K562 (cell line): ENCODE data around the gene LRRC70. TPM values are rescaled to one million over a fixed set of nuclear protein-coding genes. Genes with fewer than 3 reads are reported as not detected.

Experiments used
- ATAC-seq: fragments of 200-7000 bp; cut with Tn5 transposase; 3 replicates; pipeline ENCODE4 v1.9.1; 2020; ENCODE audit warnings: moderate library complexity
- BruUV-seq: library from RNA; stranded (reverse); fragments of 400-500 nt; replicated peaks from 2 replicates; lab custom pipeline; 2021; lab: Mats Ljungman, UMichigan
- CTCF ChIA-PET: fragments of 300-600 bp; formaldehyde crosslinking; extraction: SDS; loops from one replicate; lab custom pipeline; 2021; ENCODE audit warnings: low intra/inter-chr PET ratio; lab: Yijun Ruan, JAX
- POLR2A ChIA-PET: fragments of 300-600, 350-650 bp; sonication (Branson Sonifier 250); formaldehyde crosslinking; extraction: SDS; loops from one replicate; lab custom pipeline; 2021; ENCODE audit warnings: antibody characterized with exemption, inconsistent platforms; lab: Yijun Ruan, JAX
- DNase-seq, 4 experiments: peaks; one replicate each; pipeline versions ENCODE4 v3.0.0 to v3.0.0-alpha.2; 2011 to 2018; ENCODE audit warnings: low spot score in 3 of 4, mixed read lengths in 3 of 4; ENCODE audit errors: extremely low read depth in 1 of 4
- FAIRE-seq: peaks from 2 replicates; lab custom pipeline; 2011; peaks lifted over from hg19 to GRCh38; lab: Jason Lieb, UNC
- H2AFZ ChIP-seq: 2 replicates; pipeline ENCODE4 v1.6.0; 2011; ENCODE audit warnings: low read depth, low read length, control low read depth, inconsistent platforms
- H3K27ac ChIP-seq: fragments of 200-600 bp; 3 replicates; pipeline ENCODE4 v1.8.0; 2011; ENCODE audit warnings: low read depth, mild to moderate bottlenecking, control low read depth, inconsistent platforms, low read length, moderate library complexity, mixed read lengths; ENCODE audit errors: extremely low read depth
- H3K27me3 ChIP-seq, 2 experiments: fragments of 300-600 bp in 1 of 2; 2 replicates in 1 of 2; 3 replicates in 1 of 2; pipeline versions ENCODE4 v1.6.0 to v1.8.0; 2011; ENCODE audit warnings: inconsistent platforms in 2 of 2, low read length in 2 of 2, mild to moderate bottlenecking in 1 of 2, mixed read lengths in 1 of 2, moderate library complexity in 1 of 2; ENCODE audit not compliant: control insufficient read depth in 2 of 2, insufficient read depth in 2 of 2
- H3K36me3 ChIP-seq: fragments of 300-600 bp; 3 replicates; pipeline ENCODE4 v1.8.0; 2011; ENCODE audit warnings: mild to moderate bottlenecking, low read length, inconsistent platforms; ENCODE audit not compliant: control insufficient read depth, insufficient read depth
- H3K4me1 ChIP-seq, 2 experiments: fragments of 200-600 bp in 1 of 2; replicated peaks in 1 of 2; 2 replicates in 1 of 2; 3 replicates in 1 of 2; pipeline versions ENCODE4 v1.5.1 to v1.8.0; 2011; ENCODE audit warnings: inconsistent platforms in 2 of 2, low read length in 2 of 2, mild to moderate bottlenecking in 1 of 2, mixed read lengths in 1 of 2, moderate library complexity in 1 of 2; ENCODE audit not compliant: control insufficient read depth in 2 of 2, insufficient read depth in 2 of 2
- H3K4me2 ChIP-seq: 2 replicates; pipeline ENCODE4 v1.6.1; 2011; ENCODE audit warnings: low read length, control low read depth, inconsistent platforms, mixed read lengths; ENCODE audit not compliant: insufficient read depth
- H3K4me3 ChIP-seq: fragments of 200-600 bp; sonication (generic), shearing (Covaris generic); 2 replicates; pipeline ENCODE4 v1.5.1; 2016; ENCODE audit warnings: control low read depth, inconsistent platforms
- H3K79me2 ChIP-seq: fragments of 200-600 bp; 3 replicates; pipeline ENCODE4 v1.8.0; 2011; ENCODE audit warnings: low read length, inconsistent platforms; ENCODE audit not compliant: control insufficient read depth, insufficient read depth
- H3K9ac ChIP-seq, 2 experiments: 2 replicates each; pipeline versions ENCODE4 v1.6.0 to v1.6.1; 2011; ENCODE audit warnings: low read depth in 2 of 2, low read length in 2 of 2, control low read depth in 1 of 2, inconsistent platforms in 1 of 2, mild to moderate bottlenecking in 1 of 2, mixed read lengths in 1 of 2; ENCODE audit not compliant: insufficient read depth in 1 of 2
- H3K9me1 ChIP-seq: one replicate; pipeline ENCODE4 v1.6.0; 2011; ENCODE audit warnings: inconsistent platforms, mild to moderate bottlenecking, low read length, moderate library complexity; ENCODE audit not compliant: control insufficient read depth, insufficient read depth
- H3K9me3 ChIP-seq: replicated peaks from 2 replicates; pipeline ENCODE4 v1.5.1; 2011; ENCODE audit warnings: low read depth, low read length, inconsistent platforms; ENCODE audit not compliant: control insufficient read depth, insufficient read depth
- H4K20me1 ChIP-seq: replicated peaks from 2 replicates; pipeline ENCODE4 v1.6.1; 2011; ENCODE audit warnings: low read length, inconsistent platforms, mixed read lengths; ENCODE audit not compliant: control insufficient read depth, insufficient read depth
- CCNT2 ChIP-seq: IDR thresholded peaks from 2 replicates; pipeline ENCODE4 v1.6.1; 2011; ENCODE audit warnings: borderline replicate concordance, low read depth, mild to moderate bottlenecking, moderate library complexity, mixed read lengths, low read length; ENCODE audit not compliant: insufficient read length; ENCODE audit errors: extremely low read depth
- CHCHD3 ChIP-seq: fragments of 250-450 bp; sonication (Bioruptor Pico); IDR thresholded peaks from 2 replicates; pipeline ENCODE4 v2.1.2; 2022; ENCODE audit warnings: mild to moderate bottlenecking
- NEUROD1 ChIP-seq: fragments of 150-350 bp; IDR thresholded peaks from 2 replicates; pipeline ENCODE4 v1.6.1; 2014; ENCODE audit warnings: borderline replicate concordance, low read length, low read depth; ENCODE audit not compliant: partially characterized antibody
- SIN3B ChIP-seq: fragments of 450-650 bp; IDR thresholded peaks from 2 replicates; pipeline ENCODE4 v1.6.1; 2017; ENCODE audit warnings: low read depth, mild to moderate bottlenecking, moderate library complexity
- TAF7 ChIP-seq: fragments of 450-650 bp; IDR thresholded peaks from 2 replicates; pipeline ENCODE4 v1.6.1; 2016; ENCODE audit warnings: missing genetic modification characterization, missing compliant biosample characterization
- YBX1 ChIP-seq: fragments of 450-650 bp; IDR thresholded peaks from 2 replicates; pipeline ENCODE4 v1.7.1; 2016; ENCODE audit warnings: mild to moderate bottlenecking
- ZNF23 ChIP-seq: fragments of 250-450 bp; sonication (Bioruptor Pico); IDR thresholded peaks from 2 replicates; pipeline ENCODE4 v1.4.0; 2020; ENCODE audit warnings: mild to moderate bottlenecking
- ZNF41 ChIP-seq: fragments of 250-450 bp; sonication (Bioruptor Pico); conservative IDR thresholded peaks from 2 replicates; pipeline ENCODE4 v1.4.0; 2020; ENCODE audit warnings: mild to moderate bottlenecking
- WGBS: fragments of 100-300 bp; shearing (Covaris generic); methylation state at CpG from one replicate; pipeline ENCODE4 v1.1.6; 2016; ENCODE audit warnings: low coverage, mixed read lengths; ENCODE audit not compliant: insufficient coverage; ENCODE audit errors: missing lambda C conversion rate; 5-methylcytosine and 5-hydroxymethylcytosine counted together
- in situ Hi-C: fragments of 300-500 bp; cut with MboI; formaldehyde crosslinking; loops from 4 replicates; pipeline ENCODE4 v1.15.0; 2018; ENCODE audit warnings: inconsistent platforms, mixed read lengths
- intact Hi-C: fragments of 100-400 bp; cut with micrococcal nuclease; formaldehyde crosslinking; loops from 2 replicates; pipeline ENCODE4 v1.14.2; 2022
- polyA plus RNA-seq, 8 experiments: library from polyadenylated mRNA; depleted of rRNA in 4 of 8; stranded (reverse) in 5 of 8; unstranded in 3 of 8; fragments of >200 nt; fragmentation: Nextera tagmentation in 2 of 8; fragmentation: Illumina TruSeq in 1 of 8; extraction: Ambion mirVana in 2 of 8; extraction: Trizol in 1 of 8; gene quantifications; 2 replicates each; pipeline versions ENCODE4 v1.2.1 to v1.2.3, GENCODE V29; 2011 to 2014; ENCODE audit warnings: inconsistent platforms in 1 of 8, missing spikeins in 1 of 8
- total RNA-seq, 7 experiments: library from RNA; depleted of rRNA in 6 of 7; stranded (reverse); fragments of >200 nt in 6 of 7; fragmentation: Illumina TruSeq in 2 of 7; extraction: Trizol in 2 of 7; gene quantifications; 2 replicates each; pipeline versions ENCODE4 v1.2.1 to v1.2.3, GENCODE V29; 2011 to 2021; ENCODE audit warnings: low replicate concordance in 1 of 7
- TF ChIP-seq, protein P1 (sequence below): fragments of 450-650 bp; IDR thresholded peaks from 2 replicates; pipeline ENCODE4 v1.6.1; 2016; ENCODE audit warnings: missing biosample characterization, missing genetic modification characterization
- TF ChIP-seq, protein P2 (sequence below): sonication (generic); formaldehyde crosslinking; IDR thresholded peaks from 2 replicates; pipeline ENCODE4 v1.4.0; 2020; ENCODE audit warnings: mild to moderate bottlenecking, missing genetic modification reagents
- TF ChIP-seq, protein P3 (sequence below): fragments of 450-650 bp; IDR thresholded peaks from 2 replicates; pipeline ENCODE4 v1.6.1; 2017; ENCODE audit warnings: antibody characterized with exemption
- TF ChIP-seq, protein P4 (sequence below): sonication (generic); formaldehyde crosslinking; IDR thresholded peaks from 2 replicates; pipeline ENCODE4 v1.9.0; 2022; ENCODE audit warnings: mild to moderate bottlenecking, missing genetic modification reagents

Gene LRRC70
- total and polyA plus RNA-seq, 9 of the 15 experiments (the other 6 are each of a cell fraction or from before 2014, with no cell fraction given), result 0.21 to 2.1 (median 0.73) TPM

DNA sequence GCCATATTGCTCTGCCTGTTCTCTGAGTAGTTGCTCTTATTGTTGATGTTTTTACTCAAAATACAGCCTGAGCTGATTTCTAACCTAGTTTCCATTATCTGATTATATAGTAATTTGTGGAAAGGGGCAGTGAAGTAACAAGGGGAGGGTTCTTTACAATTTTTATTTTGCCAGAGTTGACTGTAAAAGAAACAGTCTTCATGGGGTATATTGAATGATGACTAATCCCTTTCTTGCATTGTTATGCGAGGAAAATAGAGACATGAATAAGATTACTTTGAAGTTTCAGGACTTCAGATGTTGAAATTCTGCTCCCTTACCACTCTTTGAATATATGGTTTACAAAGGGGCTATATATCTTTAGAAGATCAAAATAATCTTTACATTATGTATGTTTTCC lies 9.1 kb upstream of the LRRC70 start:
- no peak overlapping the region for H3K4me3 ChIP-seq
- ChIA-PET CTCF (no interaction called here), POLR2A (interaction anchor here (1.3 kb wide), 2 partner anchors 14 to 21 kb away, joined by 4 read pairs; no protein-coding TSS in a partner anchor)
- H3K9me1 ChIP-seq, result no peaks in the 10 kb centered on the region
- DNase-seq, result no peak
- 0 out of 3 replicates have a peak, but pooled peaks cover 4% of the 10 kb centered on the region for H3K79me2 ChIP-seq
- H3K27me3 ChIP-seq, result no peaks in the 10 kb centered on the region
- H3K4me1 ChIP-seq, result no peaks in the 10 kb centered on the region
- no peak overlapping the region for H3K4me2 ChIP-seq
- H3K36me3 ChIP-seq, result peaks cover 36% of the 10 kb centered on the region
- no peak for ATAC-seq
- no peak overlapping the region for H3K9ac ChIP-seq
- no TSS peak for BruUV-seq
- no peak for FAIRE-seq
- no peak overlapping the region for H3K27ac ChIP-seq
- no peaks in the 10 kb centered on the region for H4K20me1 ChIP-seq
- in situ Hi-C loops (no loop called here), intact Hi-C loops (no loop called here)
- H3K9me3 ChIP-seq, result peaks cover 3% of the 10 kb centered on the region
- no peak overlapping the region for H2AFZ ChIP-seq
- WGBS, result 71% methylated on average over 1 of the region's 1 CpG
- TF ChIP-seq, protein P1, sequence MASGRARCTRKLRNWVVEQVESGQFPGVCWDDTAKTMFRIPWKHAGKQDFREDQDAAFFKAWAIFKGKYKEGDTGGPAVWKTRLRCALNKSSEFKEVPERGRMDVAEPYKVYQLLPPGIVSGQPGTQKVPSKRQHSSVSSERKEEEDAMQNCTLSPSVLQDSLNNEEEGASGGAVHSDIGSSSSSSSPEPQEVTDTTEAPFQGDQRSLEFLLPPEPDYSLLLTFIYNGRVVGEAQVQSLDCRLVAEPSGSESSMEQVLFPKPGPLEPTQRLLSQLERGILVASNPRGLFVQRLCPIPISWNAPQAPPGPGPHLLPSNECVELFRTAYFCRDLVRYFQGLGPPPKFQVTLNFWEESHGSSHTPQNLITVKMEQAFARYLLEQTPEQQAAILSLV, result no peak
- TF ChIP-seq TAF7 (tag), result no peak
- TF ChIP-seq ZNF23 (CRISPR knock-in tag), result no peak
- no peak for TF ChIP-seq CHCHD3
- TF ChIP-seq, protein P2, sequence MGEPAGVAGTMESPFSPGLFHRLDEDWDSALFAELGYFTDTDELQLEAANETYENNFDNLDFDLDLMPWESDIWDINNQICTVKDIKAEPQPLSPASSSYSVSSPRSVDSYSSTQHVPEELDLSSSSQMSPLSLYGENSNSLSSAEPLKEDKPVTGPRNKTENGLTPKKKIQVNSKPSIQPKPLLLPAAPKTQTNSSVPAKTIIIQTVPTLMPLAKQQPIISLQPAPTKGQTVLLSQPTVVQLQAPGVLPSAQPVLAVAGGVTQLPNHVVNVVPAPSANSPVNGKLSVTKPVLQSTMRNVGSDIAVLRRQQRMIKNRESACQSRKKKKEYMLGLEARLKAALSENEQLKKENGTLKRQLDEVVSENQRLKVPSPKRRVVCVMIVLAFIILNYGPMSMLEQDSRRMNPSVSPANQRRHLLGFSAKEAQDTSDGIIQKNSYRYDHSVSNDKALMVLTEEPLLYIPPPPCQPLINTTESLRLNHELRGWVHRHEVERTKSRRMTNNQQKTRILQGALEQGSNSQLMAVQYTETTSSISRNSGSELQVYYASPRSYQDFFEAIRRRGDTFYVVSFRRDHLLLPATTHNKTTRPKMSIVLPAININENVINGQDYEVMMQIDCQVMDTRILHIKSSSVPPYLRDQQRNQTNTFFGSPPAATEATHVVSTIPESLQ (CRISPR knock-in tag), result no peak
- TF ChIP-seq SIN3B, result no peak
- TF ChIP-seq YBX1, result no peak
- TF ChIP-seq NEUROD1, result no peak
- TF ChIP-seq ZNF41, result no peak
- TF ChIP-seq, protein P3, sequence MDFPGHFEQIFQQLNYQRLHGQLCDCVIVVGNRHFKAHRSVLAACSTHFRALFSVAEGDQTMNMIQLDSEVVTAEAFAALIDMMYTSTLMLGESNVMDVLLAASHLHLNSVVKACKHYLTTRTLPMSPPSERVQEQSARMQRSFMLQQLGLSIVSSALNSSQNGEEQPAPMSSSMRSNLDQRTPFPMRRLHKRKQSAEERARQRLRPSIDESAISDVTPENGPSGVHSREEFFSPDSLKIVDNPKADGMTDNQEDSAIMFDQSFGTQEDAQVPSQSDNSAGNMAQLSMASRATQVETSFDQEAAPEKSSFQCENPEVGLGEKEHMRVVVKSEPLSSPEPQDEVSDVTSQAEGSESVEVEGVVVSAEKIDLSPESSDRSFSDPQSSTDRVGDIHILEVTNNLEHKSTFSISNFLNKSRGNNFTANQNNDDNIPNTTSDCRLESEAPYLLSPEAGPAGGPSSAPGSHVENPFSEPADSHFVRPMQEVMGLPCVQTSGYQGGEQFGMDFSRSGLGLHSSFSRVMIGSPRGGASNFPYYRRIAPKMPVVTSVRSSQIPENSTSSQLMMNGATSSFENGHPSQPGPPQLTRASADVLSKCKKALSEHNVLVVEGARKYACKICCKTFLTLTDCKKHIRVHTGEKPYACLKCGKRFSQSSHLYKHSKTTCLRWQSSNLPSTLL, result no peak
- TF ChIP-seq CCNT2, result no peak
- TF ChIP-seq, protein P4, sequence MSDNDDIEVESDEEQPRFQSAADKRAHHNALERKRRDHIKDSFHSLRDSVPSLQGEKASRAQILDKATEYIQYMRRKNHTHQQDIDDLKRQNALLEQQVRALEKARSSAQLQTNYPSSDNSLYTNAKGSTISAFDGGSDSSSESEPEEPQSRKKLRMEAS, result no peak
